Endothelial cell (in vitro differentiated cells): ENCODE results near the gene REEP3. TPM values are rescaled to one million over a fixed set of nuclear protein-coding genes. Genes with fewer than 3 reads are reported as not detected.

Source experiments
- DNase-seq: peaks from one replicate; pipeline ENCODE4 v3.0.0; 2021; ENCODE audit warnings: low spot score
- H3K27ac Mint-ChIP-seq: one replicate; pipeline ENCODE4 v1.8.0; 2021; ENCODE audit warnings: mixed read lengths, inconsistent platforms; ENCODE audit not compliant: unreplicated experiment
- H3K27me3 Mint-ChIP-seq: one replicate; pipeline ENCODE4 v1.8.0; 2021; ENCODE audit warnings: mild to moderate bottlenecking, moderate library complexity, mixed read lengths, inconsistent platforms; ENCODE audit not compliant: unreplicated experiment
- H3K36me3 Mint-ChIP-seq: one replicate; pipeline ENCODE4 v1.8.0; 2021; ENCODE audit warnings: mild to moderate bottlenecking, low read depth, mixed read lengths, inconsistent platforms; ENCODE audit not compliant: unreplicated experiment
- H3K4me1 Mint-ChIP-seq: one replicate; pipeline ENCODE4 v1.8.0; 2021; ENCODE audit warnings: mild to moderate bottlenecking, mixed read lengths, inconsistent platforms; ENCODE audit not compliant: unreplicated experiment
- H3K4me3 Mint-ChIP-seq: one replicate; pipeline ENCODE4 v1.8.0; 2021; ENCODE audit warnings: mild to moderate bottlenecking, mixed read lengths, inconsistent platforms; ENCODE audit not compliant: unreplicated experiment
- H3K9me3 Mint-ChIP-seq: one replicate; pipeline ENCODE4 v1.8.0; 2021; ENCODE audit warnings: mixed read lengths, inconsistent platforms; ENCODE audit not compliant: unreplicated experiment
- total RNA-seq: library from RNA; stranded (reverse); fragmentation: NEBNext Ultra II Directional; extraction: Animal tissue kit (Norgen Biotek cat#: 25700); gene quantifications from one replicate; pipeline ENCODE4 v1.2.1, GENCODE V29; 2021; ENCODE audit not compliant: unreplicated experiment
- TF ChIP-seq, protein P1 (sequence below): fragments of 200-600 bp; sonication (generic); IDR thresholded peaks from one replicate; pipeline ENCODE4 v1.5.0; 2021; ENCODE audit warnings: antibody characterized with exemption; ENCODE audit not compliant: unreplicated experiment

REEP3 gene
- total RNA-seq, 1 donor from 2014 or later: 26.1 TPM

DNA sequence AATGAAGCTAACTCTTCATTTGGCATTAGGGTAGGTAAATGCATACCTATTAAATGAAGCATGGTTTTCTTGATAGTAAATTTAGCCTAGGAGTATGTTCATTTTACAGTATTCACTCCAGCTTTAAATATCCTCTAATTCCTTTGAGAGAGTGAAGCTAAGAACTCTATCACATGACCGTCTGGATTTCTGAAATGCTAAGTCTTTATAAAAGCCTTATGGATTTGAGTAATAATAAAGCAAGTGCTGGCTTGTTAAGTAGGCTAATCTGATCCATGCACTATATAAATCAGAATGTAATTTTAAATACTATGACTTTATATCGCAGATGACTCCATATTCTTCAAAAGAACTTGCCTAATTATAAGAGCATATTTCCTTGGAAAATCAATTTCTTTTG is 64.8 kb downstream of the REEP3 start:
- Mint-ChIP-seq H3K27me3 (no peaks in the 10 kb centered on the region), H3K9me3 (no peaks in the 10 kb centered on the region), H3K27ac (no peak overlapping the region), H3K4me3 (no peak overlapping the region), H3K36me3 (no peaks in the 10 kb centered on the region), H3K4me1 (peaks cover 8% of the 10 kb centered on the region)
- TF ChIP-seq, protein P1, sequence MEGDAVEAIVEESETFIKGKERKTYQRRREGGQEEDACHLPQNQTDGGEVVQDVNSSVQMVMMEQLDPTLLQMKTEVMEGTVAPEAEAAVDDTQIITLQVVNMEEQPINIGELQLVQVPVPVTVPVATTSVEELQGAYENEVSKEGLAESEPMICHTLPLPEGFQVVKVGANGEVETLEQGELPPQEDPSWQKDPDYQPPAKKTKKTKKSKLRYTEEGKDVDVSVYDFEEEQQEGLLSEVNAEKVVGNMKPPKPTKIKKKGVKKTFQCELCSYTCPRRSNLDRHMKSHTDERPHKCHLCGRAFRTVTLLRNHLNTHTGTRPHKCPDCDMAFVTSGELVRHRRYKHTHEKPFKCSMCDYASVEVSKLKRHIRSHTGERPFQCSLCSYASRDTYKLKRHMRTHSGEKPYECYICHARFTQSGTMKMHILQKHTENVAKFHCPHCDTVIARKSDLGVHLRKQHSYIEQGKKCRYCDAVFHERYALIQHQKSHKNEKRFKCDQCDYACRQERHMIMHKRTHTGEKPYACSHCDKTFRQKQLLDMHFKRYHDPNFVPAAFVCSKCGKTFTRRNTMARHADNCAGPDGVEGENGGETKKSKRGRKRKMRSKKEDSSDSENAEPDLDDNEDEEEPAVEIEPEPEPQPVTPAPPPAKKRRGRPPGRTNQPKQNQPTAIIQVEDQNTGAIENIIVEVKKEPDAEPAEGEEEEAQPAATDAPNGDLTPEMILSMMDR: no peak
- no peak for DNase-seq

DNA sequence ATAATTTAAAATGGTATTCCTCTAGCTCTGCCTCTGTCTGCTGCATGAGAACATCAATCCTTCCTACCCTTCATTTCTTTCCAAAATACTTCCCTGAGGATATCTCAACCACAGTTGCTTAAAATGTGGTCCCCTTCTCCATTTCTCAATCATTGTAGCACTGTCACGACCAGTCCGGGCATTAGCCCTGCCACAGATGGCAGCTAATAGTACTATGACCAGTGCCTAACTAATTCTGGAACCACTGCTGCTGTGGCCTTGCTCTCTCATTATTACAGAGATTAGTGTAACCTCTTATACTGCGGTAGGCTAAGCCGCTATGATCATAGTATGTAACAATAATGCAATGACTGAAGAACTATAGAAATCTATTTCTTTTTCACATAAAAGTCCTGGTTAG is 66.0 kb downstream of the REEP3 start:
- H3K4me3 Mint-ChIP-seq: no peak overlapping the region
- TF ChIP-seq, protein P1: no peak
- no peaks in the 10 kb centered on the region for H3K36me3 Mint-ChIP-seq
- H3K9me3 Mint-ChIP-seq: no peaks in the 10 kb centered on the region
- H3K4me1 Mint-ChIP-seq: peaks cover 8% of the 10 kb centered on the region
- no peaks in the 10 kb centered on the region for H3K27me3 Mint-ChIP-seq
- no peak overlapping the region for H3K27ac Mint-ChIP-seq
- DNase-seq: no peak

DNA sequence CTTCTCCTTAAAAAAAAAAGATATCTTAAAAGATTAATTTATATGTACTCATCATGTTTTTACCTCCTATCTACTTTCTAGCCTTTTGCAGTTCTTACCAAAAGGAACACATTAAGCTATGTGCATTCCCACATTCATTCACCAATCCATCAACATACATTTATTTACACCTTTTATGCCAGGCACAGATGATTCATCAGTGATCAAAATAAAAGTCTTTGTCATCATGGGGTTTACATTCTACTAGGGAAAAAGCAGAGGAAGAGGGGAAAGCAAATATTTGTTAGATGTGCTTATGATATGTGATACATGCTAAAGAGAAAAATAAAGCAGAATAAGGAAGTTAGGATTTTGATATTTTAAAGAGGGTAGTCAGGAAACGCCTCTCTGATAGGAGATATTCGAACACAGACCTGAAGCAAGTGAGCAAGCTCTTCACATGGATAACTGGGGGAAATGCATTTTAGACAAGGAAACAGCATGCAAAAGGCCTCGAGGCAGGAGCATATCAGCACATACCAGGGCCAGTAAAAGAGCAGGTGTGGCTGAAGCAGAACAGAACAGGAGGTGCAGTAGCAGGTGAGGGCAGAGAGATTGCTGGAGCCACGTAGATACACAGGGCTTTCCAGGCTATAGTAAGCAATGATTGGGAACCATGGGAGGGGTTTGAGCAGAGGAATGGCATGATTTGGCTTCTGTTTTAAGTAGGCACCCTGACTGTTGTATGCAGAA is 67.4 kb downstream of the REEP3 start:
- Mint-ChIP-seq H3K4me1 (peaks cover 6% of the 10 kb centered on the region), H3K4me3 (no peak overlapping the region), H3K9me3 (no peaks in the 10 kb centered on the region), H3K27ac (no peak overlapping the region), H3K36me3 (no peaks in the 10 kb centered on the region), H3K27me3 (no peaks in the 10 kb centered on the region)
- no peak for DNase-seq
- TF ChIP-seq, protein P1: no peak

DNA sequence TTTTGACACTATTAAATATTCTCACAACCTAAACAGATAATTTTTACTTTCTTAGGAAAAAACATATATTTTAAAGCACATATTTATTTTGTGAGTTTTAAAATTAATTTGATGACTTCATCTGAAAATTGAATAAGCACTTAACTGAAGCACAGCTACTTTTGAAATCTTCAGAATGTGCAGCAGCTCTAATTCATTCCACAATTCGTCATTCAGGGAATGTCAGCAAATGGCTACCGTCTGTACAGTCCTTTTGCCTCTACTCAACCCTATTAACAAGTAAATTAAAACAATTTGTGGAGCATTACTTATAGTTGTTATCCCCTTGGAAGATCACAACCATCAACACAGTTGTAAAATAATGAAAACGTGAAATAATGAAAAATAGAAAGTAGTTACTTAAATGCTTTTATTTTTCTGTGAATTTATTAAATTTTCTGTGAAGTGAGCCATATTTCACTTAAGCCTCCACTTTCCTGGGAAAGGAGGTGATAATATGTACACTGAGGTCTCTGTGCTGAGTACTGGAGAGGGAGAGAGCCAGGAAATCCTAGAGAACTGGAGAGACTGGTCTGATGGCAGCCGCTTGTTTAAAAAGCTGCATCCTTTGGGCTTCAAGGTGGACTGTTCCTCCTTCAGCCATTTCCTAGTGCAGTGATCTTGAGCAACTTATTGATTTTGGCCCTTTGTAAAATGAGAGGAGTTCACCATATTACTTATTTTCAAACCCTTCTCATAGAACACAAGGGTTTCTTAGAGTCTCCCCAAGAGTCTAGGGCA is 70.6 kb downstream of the REEP3 start:
- DNase-seq: no peak
- Mint-ChIP-seq H3K9me3 (no peaks in the 10 kb centered on the region), H3K4me3 (no peak overlapping the region), H3K4me1 (peaks cover 12% of the 10 kb centered on the region), H3K27me3 (no peaks in the 10 kb centered on the region), H3K27ac (no peak overlapping the region), H3K36me3 (peaks cover 6% of the 10 kb centered on the region)
- TF ChIP-seq, protein P1: no peak

DNA sequence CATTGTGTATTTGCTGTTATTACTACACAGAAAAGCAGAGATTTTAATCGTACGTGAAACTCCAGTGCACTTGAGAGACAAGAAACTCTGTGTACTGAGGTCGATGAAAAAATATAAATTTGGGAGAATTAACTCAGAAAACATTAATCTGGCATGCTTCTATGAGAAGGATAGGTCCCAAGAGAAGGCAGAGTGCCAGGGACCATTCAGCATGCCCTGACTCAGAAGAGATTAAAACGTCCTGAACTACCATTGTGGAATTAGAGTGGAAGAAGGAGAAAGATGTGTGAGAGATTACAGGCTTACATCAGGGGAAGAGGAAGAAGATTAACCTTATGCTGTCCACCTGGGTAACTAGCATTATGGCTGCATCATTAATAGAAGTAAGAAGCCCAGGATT is 72.4 kb downstream of the REEP3 start:
- H3K4me1 Mint-ChIP-seq: peaks cover 12% of the 10 kb centered on the region
- DNase-seq: no peak
- H3K4me3 Mint-ChIP-seq: no peak overlapping the region
- peaks cover 6% of the 10 kb centered on the region for H3K36me3 Mint-ChIP-seq
- no peaks in the 10 kb centered on the region for H3K9me3 Mint-ChIP-seq
- H3K27me3 Mint-ChIP-seq: no peaks in the 10 kb centered on the region
- TF ChIP-seq, protein P1: no peak
- H3K27ac Mint-ChIP-seq: no peak overlapping the region
